ENCODE measurements around the gene NSUN2. TPM values are rescaled to one million over a fixed set of nuclear protein-coding genes. Genes with fewer than 3 reads are reported as not detected.

The NSUN2 gene
- 46.9 and 97.7 TPM in 2 replicates for total RNA-seq

DNA sequence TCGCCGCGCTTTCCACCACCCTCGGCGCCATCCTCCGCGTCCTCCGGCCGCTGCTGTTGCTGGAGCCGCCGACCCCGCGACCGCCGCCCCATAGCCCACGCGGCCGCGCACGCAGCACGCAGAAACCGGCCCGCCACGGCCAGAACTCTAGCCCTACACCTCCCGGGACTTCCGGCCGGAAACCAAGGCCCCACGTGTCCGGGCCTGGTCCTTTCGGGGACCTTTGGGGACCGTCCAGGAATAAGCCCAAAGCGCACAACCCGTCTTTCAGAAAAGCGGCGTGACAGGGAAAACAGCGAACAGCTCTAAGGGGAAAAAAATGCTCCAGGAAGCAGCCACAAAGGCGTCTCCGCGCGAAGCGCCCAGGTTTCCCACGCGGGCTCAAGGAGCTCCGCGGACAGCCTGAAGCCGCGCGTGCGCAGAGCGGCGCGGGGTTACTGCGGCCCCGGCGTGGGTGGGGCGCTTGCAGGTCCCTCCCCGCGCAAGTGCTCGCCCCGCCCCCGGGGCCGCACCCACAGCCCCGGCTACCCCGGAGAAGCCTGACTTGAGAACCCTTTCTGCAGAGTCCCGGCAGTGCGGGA is at the start of gene NSUN2, which contains the start of gene SRD5A1:
TSS of gene NSUN2 (minus strand) at position 157 of the 581 bp plus-strand sequence. CDS start at position 92, 65 bp downstream.
TSS of gene SRD5A1 (plus strand) at position 553 of the 581 bp plus-strand sequence. CDS start 137 bp downstream, outside the sequence.

Other genes with a start within 250 kb of the NSUN2 start
- gene UBE2QL1, start 184.2 kb downstream of the NSUN2 start, total RNA-seq = under 0.01 TPM in 1 of 2 replicates, not detected in the other
- gene SRD5A1, start 396 bp upstream of the NSUN2 start, total RNA-seq = 9.5 and 30.7 TPM in 2 replicates
- 9.5 and 22.7 TPM in 2 replicates for gene TENT4A, start 80.4 kb upstream of the NSUN2 start, total RNA-seq